HepG2 (cell line): ENCODE measurements around the gene RAB29. TPM values are rescaled to one million over a fixed set of nuclear protein-coding genes. Genes with fewer than 3 reads are reported as not detected.
A peak's percentile ranks its signal among the peaks of the same experiment; 100 is the strongest.

Experiments
- ARID2 ChIP-seq: sonication (generic); formaldehyde crosslinking; IDR thresholded peaks from 2 replicates; pipeline ENCODE4 v1.8.1; 2022; ENCODE audit warnings: mild to moderate bottlenecking, missing genetic modification reagents, borderline replicate concordance
- ATM ChIP-seq: fragments of 450-650 bp; IDR thresholded peaks from 2 replicates; pipeline ENCODE4 v1.7.1; 2017; ENCODE audit warnings: mild to moderate bottlenecking, borderline replicate concordance
- BRCA1 ChIP-seq: sonication (generic); formaldehyde crosslinking; IDR thresholded peaks from 2 replicates; pipeline ENCODE4 v1.4.0; 2020; ENCODE audit warnings: missing genetic modification reagents
- EED ChIP-seq: sonication (generic); formaldehyde crosslinking; IDR thresholded peaks from 2 replicates; pipeline ENCODE4 v1.5.0; 2020; ENCODE audit warnings: mild to moderate bottlenecking, missing genetic modification reagents
- FOXC1 ChIP-seq: sonication (generic); formaldehyde crosslinking; IDR thresholded peaks from 2 replicates; pipeline ENCODE4 v1.8.0; 2022; ENCODE audit warnings: mild to moderate bottlenecking, missing genetic modification reagents, borderline replicate concordance
- GATAD1 ChIP-seq: IDR thresholded peaks from 2 replicates; pipeline ENCODE4 v1.6.1; 2016; ENCODE audit warnings: missing genetic modification reagents, missing compliant biosample characterization
- GMEB2 ChIP-seq: IDR thresholded peaks from 2 replicates; pipeline ENCODE4 v1.6.1; 2016; ENCODE audit warnings: missing biosample characterization, missing genetic modification reagents, low read depth
- HBP1 ChIP-seq: IDR thresholded peaks from 2 replicates; pipeline ENCODE4 v1.6.1; 2016; ENCODE audit warnings: low read depth, control low read depth
- HCFC1 ChIP-seq: fragments of 150-350 bp; IDR thresholded peaks from 2 replicates; pipeline ENCODE4 v1.6.1; 2014; ENCODE audit warnings: low read depth, low read length
- HNF4A ChIP-seq: sonication (generic); formaldehyde crosslinking; IDR thresholded peaks from 2 replicates; pipeline ENCODE4 v1.4.0; 2020; ENCODE audit warnings: missing genetic modification reagents
- IRF2 ChIP-seq: IDR thresholded peaks from 2 replicates; pipeline ENCODE4 v1.6.1; 2018; ENCODE audit warnings: missing genetic modification reagents, missing compliant biosample characterization
- JARID2 ChIP-seq: sonication (generic); formaldehyde crosslinking; IDR thresholded peaks from 2 replicates; pipeline ENCODE4 v1.8.1; 2023; ENCODE audit warnings: missing genetic modification reagents, inconsistent platforms; ENCODE audit not compliant: insufficient replicate concordance
- MTF1 ChIP-seq: sonication (generic); formaldehyde crosslinking; IDR thresholded peaks from 2 replicates; pipeline ENCODE4 v1.5.0; 2020; ENCODE audit warnings: missing genetic modification reagents
- NKX3-1 ChIP-seq: sonication (generic); formaldehyde crosslinking; IDR thresholded peaks from 2 replicates; pipeline ENCODE4 v1.5.0; 2020; ENCODE audit warnings: missing genetic modification reagents
- RARG ChIP-seq: sonication (generic); formaldehyde crosslinking; IDR thresholded peaks from 2 replicates; pipeline ENCODE4 v1.4.0; 2020; ENCODE audit warnings: low read depth, mild to moderate bottlenecking, missing genetic modification reagents
- RCOR2 ChIP-seq: IDR thresholded peaks from 2 replicates; pipeline ENCODE4 v1.6.1; 2016; ENCODE audit warnings: missing biosample characterization, missing genetic modification reagents
- SIN3B ChIP-seq: fragments of 150-350 bp; IDR thresholded peaks from 2 replicates; pipeline ENCODE4 v1.6.1; 2014; ENCODE audit warnings: low read length
- SUZ12 ChIP-seq: fragments of 150-350 bp; IDR thresholded peaks from 2 replicates; pipeline ENCODE4 v1.6.1; 2014; ENCODE audit warnings: low read depth, low read length
- TFDP2 ChIP-seq: sonication (generic); formaldehyde crosslinking; IDR thresholded peaks from 2 replicates; pipeline ENCODE4 v1.4.0; 2020; ENCODE audit warnings: missing genetic modification reagents
- YEATS2 ChIP-seq: sonication (generic); formaldehyde crosslinking; IDR thresholded peaks from 2 replicates; pipeline ENCODE4 v1.4.0; 2020; ENCODE audit warnings: missing genetic modification reagents, borderline replicate concordance
- ZFP36 ChIP-seq: fragments of 150-350 bp; IDR thresholded peaks from 2 replicates; pipeline ENCODE4 v1.6.1; 2018; ENCODE audit warnings: borderline replicate concordance, low read length, low read depth; ENCODE audit not compliant: partially characterized antibody
- ZNF136 ChIP-seq: sonication (generic); formaldehyde crosslinking; IDR thresholded peaks from 2 replicates; pipeline ENCODE4 v1.8.1; 2022; ENCODE audit warnings: low read depth, mild to moderate bottlenecking, moderate library complexity, missing genetic modification reagents
- ZNF24 ChIP-seq: fragments of 450-650 bp; IDR thresholded peaks from 2 replicates; pipeline ENCODE4 v1.6.1; 2017; ENCODE audit warnings: antibody characterized with exemption, mild to moderate bottlenecking
- ZNF343 ChIP-seq: sonication (generic); formaldehyde crosslinking; IDR thresholded peaks from 2 replicates; pipeline ENCODE4 v1.4.0; 2020; ENCODE audit warnings: mild to moderate bottlenecking, missing genetic modification reagents
- ZNF383 ChIP-seq: sonication (generic); formaldehyde crosslinking; IDR thresholded peaks from 2 replicates; pipeline ENCODE4 v1.4.0; 2020; ENCODE audit warnings: missing genetic modification reagents, mild to moderate bottlenecking, borderline replicate concordance
- ZNF552 ChIP-seq: sonication (generic); formaldehyde crosslinking; IDR thresholded peaks from 2 replicates; pipeline ENCODE4 v1.9.0; 2022; ENCODE audit warnings: missing genetic modification reagents, mild to moderate bottlenecking, borderline replicate concordance
- polyA plus RNA-seq, 8 experiments: library from polyadenylated mRNA; depleted of rRNA in 3 of 8; stranded (reverse) in 7 of 8; unstranded in 1 of 8; fragments of >200 nt; fragmentation: Illumina TruSeq in 4 of 8; extraction: Trizol in 4 of 8; gene quantifications; 2 replicates each; pipeline versions ENCODE4 v1.2.1 to v1.2.3, GENCODE V29; 2011 to 2016; ENCODE audit warnings: low read depth in 4 of 8, missing spikeins in 1 of 8, mixed read lengths in 1 of 8; ENCODE audit not compliant: insufficient read depth in 1 of 8
- total RNA-seq, 5 experiments: library from RNA; depleted of rRNA; stranded (reverse); fragments of >200 nt; fragmentation: Illumina TruSeq; extraction: Trizol; gene quantifications; 2 replicates each; pipeline ENCODE4 v1.2.3, GENCODE V29; 2016; ENCODE audit warnings: low read depth in 1 of 5

Gene RAB29
- total and polyA plus RNA-seq, 2 of the 13 experiments (the other 11 are each of a cell fraction or from before 2014, with no cell fraction given) = 8.7 to 10.1 TPM

GRCh38 chr1:205750138-205751035, 24.9 kb downstream of the RAB29 start, which contains the start of gene NUCKS1 (continued):
- TF ChIP-seq ZNF343 (CRISPR knock-in tag) = no peak
- TF ChIP-seq SUZ12 = no peak
- peak; percentile 50; the same call in 1 of the 2 replicates for TF ChIP-seq GMEB2
- no peak for TF ChIP-seq FOXC1 (CRISPR knock-in tag)
- TF ChIP-seq GATAD1 = peak; percentile 85
- TF ChIP-seq ZNF24 = 0 out of 2 replicates have a peak, but pooled peaks have one; percentile 2
- no peak for TF ChIP-seq RARG (CRISPR knock-in tag)
- TF ChIP-seq NKX3-1 (CRISPR knock-in tag) = peak; percentile 72; the same call in 1 of the 2 replicates
- TF ChIP-seq IRF2 (CRISPR knock-in tag) = peak; percentile 9; the same call in 1 of the 2 replicates
- TF ChIP-seq ZFP36 = no peak
- TF ChIP-seq JARID2 (CRISPR knock-in tag) = no peak
- TF ChIP-seq TFDP2 = peak; percentile 94
- peak; percentile 53; the same call in 1 of the 2 replicates for TF ChIP-seq ZNF136 (CRISPR knock-in tag)
- no peak for TF ChIP-seq SIN3B
- TF ChIP-seq HBP1 (CRISPR knock-in tag) = no peak
- TF ChIP-seq ATM = no peak
- TF ChIP-seq YEATS2 (CRISPR knock-in tag) = peak; percentile 78
- no peak for TF ChIP-seq ZNF552 (CRISPR knock-in tag)
- TF ChIP-seq BRCA1 (CRISPR knock-in tag) = no peak
- TF ChIP-seq ARID2 (CRISPR knock-in tag) = 0 out of 2 replicates have a peak, but pooled peaks have one; percentile 53
- no peak for TF ChIP-seq EED (CRISPR knock-in tag)
- TF ChIP-seq HCFC1 = no peak; the same call in 1 of the 2 replicates
- no peak for TF ChIP-seq ZNF383 (CRISPR knock-in tag)
- no peak for TF ChIP-seq MTF1 (CRISPR knock-in tag)
- peak; percentile 24; the same call in 1 of the 2 replicates for TF ChIP-seq HNF4A
- TF ChIP-seq RCOR2 (CRISPR knock-in tag) = peak; percentile 75; the same call in 1 of the 2 replicates
